ENCODE results near the gene CCDC137. TPM values are rescaled to one million over a fixed set of nuclear protein-coding genes. Genes with fewer than 3 reads are reported as not detected.
A peak's percentile ranks its signal among the peaks of the same experiment; 100 is the strongest.

Gene CCDC137
- total and polyA plus RNA-seq, 2 of the 13 experiments (the other 11 are each of a cell fraction or from before 2014, with no cell fraction given), result 14.6 to 39.1 TPM

DNA sequence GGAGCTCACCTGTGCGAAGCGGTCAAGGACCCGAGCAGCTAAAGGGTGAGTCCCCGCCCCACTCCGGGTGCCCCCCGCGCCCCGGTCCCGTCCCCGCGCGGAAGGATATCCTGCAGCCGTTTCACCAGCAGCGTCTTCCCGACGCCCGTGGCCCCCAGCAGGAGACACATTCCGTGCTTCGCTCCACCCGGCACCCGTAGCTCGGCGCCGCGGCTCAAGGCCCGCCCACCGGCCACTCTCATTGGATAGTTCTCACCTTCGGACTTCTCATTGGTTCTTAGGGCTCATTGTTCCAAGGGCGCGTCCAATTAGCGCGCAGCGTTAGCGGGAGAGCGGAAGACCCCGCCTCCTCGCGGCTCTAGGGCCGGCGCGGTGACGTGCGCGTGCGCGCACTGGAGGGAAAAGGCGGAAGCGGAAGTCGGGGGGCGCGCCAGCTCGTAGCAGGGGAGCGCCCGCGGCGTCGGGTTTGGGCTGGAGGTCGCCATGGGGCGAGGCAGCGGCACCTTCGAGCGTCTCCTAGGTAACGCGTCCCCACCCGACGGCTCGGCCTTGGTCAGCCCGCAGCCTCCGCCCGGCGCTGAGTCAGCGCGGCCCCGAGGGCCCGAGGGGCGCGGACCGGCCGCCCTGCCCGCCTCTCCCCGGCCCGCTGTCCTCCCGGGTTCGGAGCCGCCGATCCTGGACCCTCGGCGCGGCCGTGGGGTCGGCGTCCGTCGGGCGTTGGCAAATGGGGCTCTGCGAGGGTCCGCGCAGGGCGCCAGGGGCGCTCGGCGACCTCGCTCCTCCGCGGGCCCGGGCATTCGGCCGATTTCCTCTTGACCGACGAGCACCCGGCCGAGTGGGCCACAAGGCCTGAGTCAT lies 17.3 kb downstream of the CCDC137 start, which contains the start of the genes ARL16 and HGS (continued):
- TF ChIP-seq RAD21 (CRISPR knock-in tag; IDR thresholded peaks at IDR 0.05) (peak; percentile 64), FOXA3 (CRISPR knock-in tag; IDR thresholded peaks at IDR 0.05) (peak; percentile 49), TCF12 (IDR thresholded peaks at IDR 0.05) (no peak), TCF12 (CRISPR knock-in tag; IDR thresholded peaks at IDR 0.05) (no peak), SKI (IDR thresholded peaks at IDR 0.05; ENCODE audit: partially characterized antibody) (peak; percentile 28), ZNF639 (CRISPR knock-in tag; conservative IDR thresholded peaks at IDR 0.05) (0 out of 2 replicates have a peak, but pooled peaks have one; percentile 74), EZH2 (conservative IDR thresholded peaks at IDR 0.05; ENCODE audit: low read depth, low read length) (no peak), ZSCAN20 (CRISPR knock-in tag; IDR thresholded peaks at IDR 0.05; ENCODE audit: borderline replicate concordance) (peak; percentile 86; the same call in 1 of the 2 replicates), FOSL2 (CRISPR knock-in tag; IDR thresholded peaks at IDR 0.05) (peak; percentile 40), RAD51 (IDR thresholded peaks at IDR 0.05; ENCODE audit: borderline replicate concordance) (no peak), ZNF331 (CRISPR knock-in tag; IDR thresholded peaks at IDR 0.05) (0 out of 2 replicates have a peak, but pooled peaks have one; percentile 15), CREBL2 (CRISPR knock-in tag; IDR thresholded peaks at IDR 0.05; ENCODE audit: borderline replicate concordance) (no peak), ATF2 (CRISPR knock-in tag; IDR thresholded peaks at IDR 0.05) (peak; percentile 31; the same call in 1 of the 2 replicates), ZNF563 (CRISPR knock-in tag; IDR thresholded peaks at IDR 0.05) (peak; percentile 68; the same call in 1 of the 2 replicates), ZNF263 (CRISPR knock-in tag; IDR thresholded peaks at IDR 0.05) (peak; percentile 51), FOXO1 (CRISPR knock-in tag; IDR thresholded peaks at IDR 0.05) (peak; percentile 40; the same call in 1 of the 2 replicates), HOXA5 (CRISPR knock-in tag; IDR thresholded peaks at IDR 0.05) (peak; percentile 73; the same call in 1 of the 2 replicates), KDM5A (IDR thresholded peaks at IDR 0.05; ENCODE audit: borderline replicate concordance, low read length) (peak; percentile 92)
- TF ChIP-seq, protein P1, sequence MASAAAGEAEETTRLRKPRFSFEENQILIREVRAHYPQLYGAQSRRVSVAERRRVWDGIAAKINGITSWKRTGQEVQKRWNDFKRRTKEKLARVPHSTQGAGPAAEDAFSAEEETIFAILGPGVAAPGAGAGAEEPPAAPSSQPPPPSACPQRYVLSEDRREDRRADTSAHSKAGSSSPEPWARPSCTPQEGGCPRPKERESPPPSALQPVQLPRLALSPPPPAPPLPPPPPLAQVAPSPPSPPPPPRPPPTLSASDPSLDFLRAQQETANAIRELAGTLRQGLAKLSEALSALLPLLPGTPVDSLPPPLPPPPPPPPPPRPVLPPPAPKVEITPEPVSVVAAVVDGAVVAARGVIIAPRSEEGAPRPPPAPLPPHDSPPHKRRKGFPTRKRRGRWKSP (CRISPR knock-in tag; IDR thresholded peaks at IDR 0.05), result no peak
- TF ChIP-seq, protein P2, sequence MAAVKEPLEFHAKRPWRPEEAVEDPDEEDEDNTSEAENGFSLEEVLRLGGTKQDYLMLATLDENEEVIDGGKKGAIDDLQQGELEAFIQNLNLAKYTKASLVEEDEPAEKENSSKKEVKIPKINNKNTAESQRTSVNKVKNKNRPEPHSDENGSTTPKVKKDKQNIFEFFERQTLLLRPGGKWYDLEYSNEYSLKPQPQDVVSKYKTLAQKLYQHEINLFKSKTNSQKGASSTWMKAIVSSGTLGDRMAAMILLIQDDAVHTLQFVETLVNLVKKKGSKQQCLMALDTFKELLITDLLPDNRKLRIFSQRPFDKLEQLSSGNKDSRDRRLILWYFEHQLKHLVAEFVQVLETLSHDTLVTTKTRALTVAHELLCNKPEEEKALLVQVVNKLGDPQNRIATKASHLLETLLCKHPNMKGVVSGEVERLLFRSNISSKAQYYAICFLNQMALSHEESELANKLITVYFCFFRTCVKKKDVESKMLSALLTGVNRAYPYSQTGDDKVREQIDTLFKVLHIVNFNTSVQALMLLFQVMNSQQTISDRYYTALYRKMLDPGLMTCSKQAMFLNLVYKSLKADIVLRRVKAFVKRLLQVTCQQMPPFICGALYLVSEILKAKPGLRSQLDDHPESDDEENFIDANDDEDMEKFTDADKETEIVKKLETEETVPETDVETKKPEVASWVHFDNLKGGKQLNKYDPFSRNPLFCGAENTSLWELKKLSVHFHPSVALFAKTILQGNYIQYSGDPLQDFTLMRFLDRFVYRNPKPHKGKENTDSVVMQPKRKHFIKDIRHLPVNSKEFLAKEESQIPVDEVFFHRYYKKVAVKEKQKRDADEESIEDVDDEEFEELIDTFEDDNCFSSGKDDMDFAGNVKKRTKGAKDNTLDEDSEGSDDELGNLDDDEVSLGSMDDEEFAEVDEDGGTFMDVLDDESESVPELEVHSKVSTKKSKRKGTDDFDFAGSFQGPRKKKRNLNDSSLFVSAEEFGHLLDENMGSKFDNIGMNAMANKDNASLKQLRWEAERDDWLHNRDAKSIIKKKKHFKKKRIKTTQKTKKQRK (IDR thresholded peaks at IDR 0.05; ENCODE audit: low read length), result no peak
- TF ChIP-seq, protein P3, sequence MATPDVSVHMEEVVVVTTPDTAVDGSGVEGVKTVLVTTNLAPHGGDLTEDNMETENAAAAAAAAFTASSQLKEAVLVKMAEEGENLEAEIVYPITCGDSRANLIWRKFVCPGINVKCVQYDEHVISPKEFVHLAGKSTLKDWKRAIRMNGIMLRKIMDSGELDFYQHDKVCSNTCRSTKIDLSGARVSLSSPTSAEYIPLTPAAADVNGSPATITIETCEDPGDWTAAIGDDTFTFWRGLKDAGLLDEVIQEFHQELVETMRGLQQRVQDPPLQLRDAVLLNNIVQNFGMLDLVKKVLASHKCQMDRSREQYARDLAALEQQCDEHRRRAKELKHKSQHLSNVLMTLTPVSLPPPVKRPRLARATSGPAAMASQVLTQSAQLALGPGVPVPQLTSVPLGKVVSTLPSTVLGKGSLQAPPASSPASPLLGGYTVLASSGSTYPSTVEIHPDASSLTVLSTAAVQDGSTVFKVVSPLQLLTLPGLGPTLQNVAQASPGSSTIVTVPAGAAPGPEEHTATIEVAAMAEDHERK (CRISPR knock-in tag; IDR thresholded peaks at IDR 0.05; ENCODE audit: low read depth), result peak; percentile 92
